Vagina (tissue), 2 donors: Measurements from ENCODE around the gene BTNL9. TPM values are rescaled to one million over a fixed set of nuclear protein-coding genes. Genes with fewer than 3 reads are reported as not detected.
"Not testable (repeated sequence)": the region's sequence is repeated elsewhere in the genome, so short reads cannot be mapped to it uniquely, and the experiment has no call there.

ENCODE experiments used
- DNase-seq, 2 donors: peaks; one replicate each; pipeline ENCODE4 v3.0.0-alpha.2; 2017; ENCODE audit errors: extremely low spot score in 2 of 2
- H3K27ac ChIP-seq: fragments of 200-600 bp; sonication (generic); one replicate; pipeline ENCODE4 v1.5.1; 2019
- H3K27me3 ChIP-seq: fragments of 200-600 bp; sonication (generic); one replicate; pipeline ENCODE4 v1.5.1; 2019
- H3K36me3 ChIP-seq, 2 donors: fragments of 200-600 bp; sonication (generic); one replicate each; pipeline ENCODE4 v1.5.1; 2017 to 2019
- H3K4me1 ChIP-seq: fragments of 200-600 bp; sonication (generic); one replicate; pipeline ENCODE4 v1.5.1; 2019
- H3K4me3 ChIP-seq, 2 donors: fragments of 200-600 bp; sonication (generic); 1 replicate in 1 of 2; 2 replicates in 1 of 2; pipeline ENCODE4 v1.5.1; 2016 to 2019
- H3K9me3 ChIP-seq: fragments of 200-600 bp; sonication (generic); one replicate; pipeline ENCODE4 v1.5.1; 2019
- POLR2A ChIP-seq, 2 donors: fragments of 450-650 bp; IDR thresholded peaks; one replicate each; pipeline ENCODE4 v1.6.1; 2017; ENCODE audit warnings: antibody characterized with exemption in 2 of 2, mild to moderate bottlenecking in 2 of 2, moderate library complexity in 2 of 2
- POLR2AphosphoS5 ChIP-seq, 2 donors: sonication (generic); formaldehyde crosslinking; IDR thresholded peaks; one replicate each; pipeline ENCODE4 v1.9.0; 2017; ENCODE audit warnings: antibody characterized with exemption in 2 of 2, mild to moderate bottlenecking in 2 of 2, low read depth in 1 of 2; ENCODE audit not compliant: insufficient read depth in 1 of 2
- intact Hi-C: fragments of 100-400 bp; cut with DNase I; formaldehyde crosslinking; loops from one replicate; pipeline ENCODE4 v1.15.1; 2023
- total RNA-seq: library from RNA; depleted of rRNA; stranded (reverse); fragments of >200 nt; gene quantifications from one replicate; pipeline ENCODE4 v1.2.3, GENCODE V29; 2016
- TF ChIP-seq, protein P1 (sequence below), 3 experiments: fragments of 450-650 bp in 2 of 3; fragments of 200-600 bp in 1 of 3; sonication (generic) in 1 of 3; IDR thresholded peaks; one replicate each; pipeline ENCODE4 v1.5.1; 2017 to 2019; ENCODE audit warnings: antibody characterized with exemption in 3 of 3, mild to moderate bottlenecking in 2 of 3, moderate library complexity in 2 of 3

The BTNL9 gene
- total RNA-seq, 1 donor from 2014 or later = 34.1 TPM

DNA sequence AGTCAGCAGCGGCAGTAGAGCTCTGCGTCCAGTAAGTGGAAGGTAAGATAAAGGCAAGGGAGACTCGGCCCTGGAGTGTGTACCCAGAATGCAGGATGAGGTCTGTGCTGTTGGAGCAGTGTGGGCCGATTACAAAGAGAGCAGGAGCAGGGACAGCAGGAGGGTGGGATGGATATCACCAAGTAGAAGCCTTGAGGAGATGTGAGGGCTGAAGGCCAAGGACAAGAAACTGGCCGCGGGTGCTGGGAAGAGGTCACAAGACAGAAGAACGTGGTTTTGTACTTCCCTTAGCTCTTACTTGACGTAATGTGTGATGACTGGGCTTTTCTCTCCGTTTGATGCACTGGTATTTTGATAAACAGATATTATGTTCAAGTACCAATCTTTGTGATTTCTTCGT lies 47.2 kb downstream of the BTNL9 start:
- Histone ChIP-seq H3K4me3 (no peak overlapping the region), H3K36me3 (no peaks in the 10 kb centered on the region), H3K9me3 (no peaks in the 10 kb centered on the region), H3K4me1 (no peaks in the 10 kb centered on the region), H3K27ac (no peak overlapping the region), H3K27me3 (no peaks in the 10 kb centered on the region)
- intact Hi-C loops = no loop called here
- TF ChIP-seq POLR2AphosphoS5 (IDR thresholded peaks at IDR 0.05; ENCODE audit: insufficient read depth in 1 of 2, low read depth in 1 of 2) = no peak
- TF ChIP-seq, protein P1, sequence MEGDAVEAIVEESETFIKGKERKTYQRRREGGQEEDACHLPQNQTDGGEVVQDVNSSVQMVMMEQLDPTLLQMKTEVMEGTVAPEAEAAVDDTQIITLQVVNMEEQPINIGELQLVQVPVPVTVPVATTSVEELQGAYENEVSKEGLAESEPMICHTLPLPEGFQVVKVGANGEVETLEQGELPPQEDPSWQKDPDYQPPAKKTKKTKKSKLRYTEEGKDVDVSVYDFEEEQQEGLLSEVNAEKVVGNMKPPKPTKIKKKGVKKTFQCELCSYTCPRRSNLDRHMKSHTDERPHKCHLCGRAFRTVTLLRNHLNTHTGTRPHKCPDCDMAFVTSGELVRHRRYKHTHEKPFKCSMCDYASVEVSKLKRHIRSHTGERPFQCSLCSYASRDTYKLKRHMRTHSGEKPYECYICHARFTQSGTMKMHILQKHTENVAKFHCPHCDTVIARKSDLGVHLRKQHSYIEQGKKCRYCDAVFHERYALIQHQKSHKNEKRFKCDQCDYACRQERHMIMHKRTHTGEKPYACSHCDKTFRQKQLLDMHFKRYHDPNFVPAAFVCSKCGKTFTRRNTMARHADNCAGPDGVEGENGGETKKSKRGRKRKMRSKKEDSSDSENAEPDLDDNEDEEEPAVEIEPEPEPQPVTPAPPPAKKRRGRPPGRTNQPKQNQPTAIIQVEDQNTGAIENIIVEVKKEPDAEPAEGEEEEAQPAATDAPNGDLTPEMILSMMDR (IDR thresholded peaks at IDR 0.05) = no peak
- no peak for TF ChIP-seq POLR2A (IDR thresholded peaks at IDR 0.05)
- no peak for DNase-seq

DNA sequence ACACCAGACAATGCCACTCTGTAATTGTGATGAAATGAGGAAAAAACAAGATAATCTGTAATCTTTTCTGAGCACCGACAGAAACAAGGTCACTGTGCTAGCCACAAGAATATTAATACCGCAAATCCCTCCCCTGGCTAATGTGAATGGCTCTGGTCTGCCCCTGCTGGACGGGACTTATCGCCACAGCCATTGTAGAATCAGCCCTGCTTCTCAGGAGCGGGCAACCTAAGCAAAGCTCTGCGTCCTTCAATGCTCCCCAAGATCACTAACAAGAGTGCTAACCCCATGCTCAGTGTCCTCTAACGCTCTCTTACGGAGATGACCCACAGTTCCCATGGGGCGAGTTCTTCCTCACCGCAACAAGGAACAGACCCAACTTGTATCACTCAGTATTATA lies 48.2 kb downstream of the BTNL9 start:
- no peaks in the 10 kb centered on the region for H3K4me1 ChIP-seq
- H3K9me3 ChIP-seq = no peaks in the 10 kb centered on the region
- no peaks in the 10 kb centered on the region for H3K27me3 ChIP-seq
- H3K27ac ChIP-seq = no peak overlapping the region
- TF ChIP-seq, protein P1 (IDR thresholded peaks at IDR 0.05) = no peak
- TF ChIP-seq POLR2A (IDR thresholded peaks at IDR 0.05) (no peak), POLR2AphosphoS5 (IDR thresholded peaks at IDR 0.05; ENCODE audit: insufficient read depth in 1 of 2, low read depth in 1 of 2) (no peak)
- no peak overlapping the region for H3K4me3 ChIP-seq
- H3K36me3 ChIP-seq = no peaks in the 10 kb centered on the region
- intact Hi-C loops = no loop called here
- no peak for DNase-seq

- Histone ChIP-seq H3K27me3 (no peaks in the 10 kb centered on the region), H3K9me3 (no peaks in the 10 kb centered on the region), H3K36me3 (no peaks in the 10 kb centered on the region), H3K27ac (no peak overlapping the region), H3K4me1 (no peaks in the 10 kb centered on the region), H3K4me3 (no peak overlapping the region)
- peak in 1 of 2 donors; percentile 67 for DNase-seq
- TF ChIP-seq, protein P1 (IDR thresholded peaks at IDR 0.05) = no peak
- no peak for TF ChIP-seq POLR2A (IDR thresholded peaks at IDR 0.05)
- intact Hi-C loops = no loop called here
Measured at GRCh38 chr5:181092428-181092827, 52.4 kb downstream of the BTNL9 start.

- H3K4me3 ChIP-seq, H3K36me3 ChIP-seq, DNase-seq, H3K27me3 ChIP-seq, intact Hi-C loops, H3K4me1 ChIP-seq, H3K27ac ChIP-seq, H3K9me3 ChIP-seq: not testable (repeated sequence)
Measured at GRCh38 chr5:181095162-181095561, 55.1 kb downstream of the BTNL9 start.

GRCh38 chr5:181096721-181097382 lies 56.8 kb downstream of the BTNL9 start:
- H3K36me3 ChIP-seq, H3K9me3 ChIP-seq, H3K4me3 ChIP-seq, H3K27ac ChIP-seq, DNase-seq, H3K4me1 ChIP-seq, H3K27me3 ChIP-seq, intact Hi-C loops: not testable (repeated sequence)

DNA sequence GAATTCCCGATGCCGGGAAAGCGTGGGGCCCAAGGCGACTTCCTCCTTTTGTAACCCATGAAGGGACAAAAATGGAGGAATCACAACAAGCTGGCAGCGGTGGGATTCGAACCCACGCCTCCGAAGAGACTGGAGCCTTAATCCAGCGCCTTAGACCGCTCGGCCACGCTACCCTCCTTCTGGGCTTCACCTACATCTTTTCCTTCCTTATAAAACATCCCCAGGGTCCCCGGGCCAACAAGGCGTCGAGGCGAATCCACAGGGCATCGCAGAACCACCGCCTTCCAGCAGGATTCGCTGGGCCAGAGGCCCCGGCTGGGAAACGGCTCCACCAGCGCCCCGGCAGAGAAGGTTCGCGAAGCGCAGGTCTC lies 57.3 kb downstream of the BTNL9 start:
- DNase-seq, H3K4me1 ChIP-seq, H3K36me3 ChIP-seq, intact Hi-C loops, H3K27me3 ChIP-seq, H3K9me3 ChIP-seq, H3K4me3 ChIP-seq, H3K27ac ChIP-seq: not testable (repeated sequence)

DNA sequence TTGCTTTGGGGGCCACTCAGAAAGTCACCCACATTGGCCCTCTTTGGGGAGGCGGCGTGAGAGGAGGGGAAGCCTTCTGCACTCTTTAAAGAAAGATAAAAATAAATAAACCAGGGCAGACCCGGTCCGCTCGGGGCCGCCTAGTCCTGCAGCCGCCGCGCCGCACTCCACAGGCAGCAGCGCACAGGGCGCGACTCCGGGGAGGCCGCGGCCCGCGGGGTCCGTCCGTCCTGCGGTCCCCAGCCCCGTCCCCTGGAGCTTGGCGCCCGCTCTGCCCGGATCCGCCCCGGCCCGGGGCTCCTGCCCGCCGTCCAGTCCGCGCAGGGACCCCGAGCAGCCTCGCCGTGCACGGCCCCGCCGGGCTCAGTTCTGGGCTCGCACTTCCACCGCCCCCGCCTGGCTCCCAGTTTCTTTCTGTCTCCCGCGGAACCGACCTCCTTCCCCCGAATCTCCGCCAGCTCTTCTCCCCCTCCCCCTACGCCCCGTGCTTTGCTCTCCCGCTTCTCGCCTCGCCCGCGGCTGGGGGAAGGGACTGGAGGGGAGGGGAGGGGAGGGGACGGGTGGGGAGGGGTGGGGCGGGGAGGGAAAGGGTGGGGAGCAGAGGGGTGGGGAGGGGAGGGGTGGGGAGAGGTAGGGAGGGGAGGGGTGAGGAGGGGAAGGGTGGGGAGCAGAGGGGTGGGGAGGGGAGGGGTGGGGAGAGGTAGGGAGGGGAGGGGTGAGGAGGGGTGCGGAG lies 57.9 kb downstream of the BTNL9 start:
- DNase-seq, H3K9me3 ChIP-seq, H3K36me3 ChIP-seq, H3K4me3 ChIP-seq, H3K27me3 ChIP-seq, intact Hi-C loops, H3K27ac ChIP-seq, H3K4me1 ChIP-seq: not testable (repeated sequence)
